Measurements from ENCODE around the gene SH3BP1.
A peak's percentile ranks its signal among the peaks of the same experiment; 100 is the strongest.

SH3BP1 gene

GRCh38 chr22:37616201-37617083, 23.0 kb upstream of the SH3BP1 start:
- DNase-seq, result no peak

- no peak for DNase-seq
Measured at GRCh38 chr22:37617431-37617830, 22.0 kb upstream of the SH3BP1 start.

GRCh38 chr22:37618072-37618656, 21.3 kb upstream of the SH3BP1 start:
- DNase-seq, result no peak

- no peak for DNase-seq
Measured at GRCh38 chr22:37618674-37619073, 20.8 kb upstream of the SH3BP1 start.

- no peak for DNase-seq
Measured at GRCh38 chr22:37619991-37620390, 19.5 kb upstream of the SH3BP1 start.

GRCh38 chr22:37621352-37621860, 18.1 kb upstream of the SH3BP1 start:
- DNase-seq, result no peak

- DNase-seq, result peak; percentile 80
Measured at GRCh38 chr22:37623075-37624016, 16.1 kb upstream of the SH3BP1 start.

GRCh38 chr22:37624017-37624365, 15.5 kb upstream of the SH3BP1 start:
- no peak for DNase-seq

GRCh38 chr22:37624876-37625275, 14.6 kb upstream of the SH3BP1 start:
- DNase-seq, result no peak

GRCh38 chr22:37625737-37626136, 13.7 kb upstream of the SH3BP1 start:
- no peak for DNase-seq

- no peak for DNase-seq
Measured at GRCh38 chr22:37626144-37626543, 13.3 kb upstream of the SH3BP1 start.

- DNase-seq, result no peak
Measured at GRCh38 chr22:37626556-37627075, 12.9 kb upstream of the SH3BP1 start.

- no peak for DNase-seq
Measured at GRCh38 chr22:37627121-37627520, 12.3 kb upstream of the SH3BP1 start.

GRCh38 chr22:37627545-37627944, 11.9 kb upstream of the SH3BP1 start:
- peak; percentile 54 for DNase-seq

- DNase-seq, result no peak
Measured at GRCh38 chr22:37628830-37629229, 10.6 kb upstream of the SH3BP1 start.

GRCh38 chr22:37629928-37630327, 9.5 kb upstream of the SH3BP1 start:
- no peak for DNase-seq

- no peak for DNase-seq
Measured at GRCh38 chr22:37630839-37631435, 8.5 kb upstream of the SH3BP1 start.

GRCh38 chr22:37631448-37632173, 7.9 kb upstream of the SH3BP1 start:
- DNase-seq, result no peak

- peak; percentile 21 for DNase-seq
Measured at GRCh38 chr22:37632174-37633088, 7.0 kb upstream of the SH3BP1 start.

GRCh38 chr22:37633089-37633624, 6.3 kb upstream of the SH3BP1 start:
- peak; percentile 55 for DNase-seq

Measured in activated naive CD4-positive, alpha-beta T cell treated with Interleukin-2 at 50 U/mL for 16 hours (primary cell).